ENCODE data around the gene CDK9.

CDK9 gene

GRCh38 chr9:127762111-127762676, 23.6 kb upstream of the CDK9 start:
- peak in 1 of 2 donors; percentile 61 for DNase-seq

DNA sequence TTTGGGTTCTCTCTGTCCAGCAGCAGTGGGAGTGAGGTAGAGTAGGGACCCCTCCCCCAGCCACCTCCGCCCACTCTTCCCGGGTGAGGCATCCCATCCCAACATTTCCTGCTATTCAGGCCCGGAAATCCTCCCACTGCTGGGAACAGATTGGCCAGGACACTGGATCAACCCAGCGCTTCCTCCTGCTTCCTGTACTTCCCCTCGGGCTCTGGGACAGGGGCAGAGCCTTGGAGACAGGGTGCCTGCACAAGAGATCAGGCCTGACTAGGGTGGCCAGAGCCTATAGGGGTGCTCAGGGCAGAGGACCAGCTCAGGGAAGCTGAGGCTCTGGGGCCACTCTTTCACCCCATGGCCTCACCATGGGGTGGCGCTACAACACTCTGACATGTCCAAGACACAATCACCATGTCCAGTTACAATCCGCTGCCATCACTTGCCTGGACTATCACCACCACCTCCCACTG, 21.9 kb upstream of the CDK9 start:
- peak; percentile 69 to 71 for DNase-seq

DNA sequence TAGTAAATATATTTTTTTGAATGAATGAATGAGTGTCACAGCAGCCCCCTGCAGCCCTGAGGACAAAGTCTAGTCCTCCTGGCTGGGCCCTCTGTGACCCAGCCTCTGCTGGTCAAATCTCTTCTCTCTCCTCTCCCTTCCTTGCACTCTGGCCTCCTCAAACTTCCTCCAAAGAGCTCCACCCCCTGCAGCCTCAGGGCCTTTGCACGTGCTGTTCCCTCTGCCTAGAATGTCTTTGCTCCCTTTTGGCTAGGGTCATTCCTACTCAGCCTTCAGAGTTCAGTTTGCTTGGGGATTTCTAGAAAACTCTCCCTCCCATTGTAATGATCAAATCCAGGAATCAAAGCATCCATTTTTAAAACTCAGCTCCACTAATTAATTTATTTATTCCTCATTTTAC, 20.4 kb upstream of the CDK9 start:
- DNase-seq: no peak

GRCh38 chr9:127767410-127767809, 18.4 kb upstream of the CDK9 start:
- DNase-seq: no peak

DNA sequence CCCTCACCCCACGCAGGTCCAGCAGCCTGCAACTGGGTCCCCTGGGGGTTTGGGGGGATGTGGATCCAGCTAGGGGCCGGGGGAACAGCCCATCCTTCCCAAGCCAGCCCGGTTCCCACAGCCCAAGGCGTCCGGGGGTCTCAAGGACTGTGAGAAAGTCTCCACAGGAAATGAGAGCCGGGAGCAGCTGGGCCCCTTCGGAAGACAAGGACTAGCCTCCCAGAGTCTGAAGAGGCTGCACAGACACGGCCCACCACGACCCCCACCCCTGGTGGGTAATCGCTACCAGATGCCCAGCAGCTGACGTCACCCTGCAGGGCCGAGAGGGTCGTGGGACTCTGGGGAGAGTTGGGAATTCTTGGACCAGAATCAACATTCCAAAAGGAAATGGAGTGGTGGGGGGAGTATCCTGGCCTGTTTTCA, 17.9 kb upstream of the CDK9 start:
- DNase-seq: no peak

DNA sequence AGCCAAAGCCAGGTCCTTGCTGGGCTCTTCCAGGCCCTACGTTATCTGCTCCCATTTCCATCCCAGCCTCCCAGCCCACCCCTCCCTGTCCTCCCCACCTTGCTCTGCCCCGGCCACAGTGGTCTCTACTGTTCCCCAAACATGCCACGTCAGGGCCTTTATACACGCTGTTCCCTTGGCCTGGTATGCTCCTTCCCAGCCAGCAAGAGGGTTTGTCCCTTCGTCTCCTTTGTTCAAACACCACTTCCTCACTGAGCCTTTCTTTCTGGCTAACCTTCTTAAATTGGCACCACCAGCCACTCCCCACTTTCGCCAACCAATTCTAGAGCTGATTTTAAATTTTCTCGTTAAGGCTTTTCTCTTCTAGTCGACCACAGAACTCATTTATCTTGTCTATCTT, 17.1 kb upstream of the CDK9 start:
- DNase-seq: no peak

DNA sequence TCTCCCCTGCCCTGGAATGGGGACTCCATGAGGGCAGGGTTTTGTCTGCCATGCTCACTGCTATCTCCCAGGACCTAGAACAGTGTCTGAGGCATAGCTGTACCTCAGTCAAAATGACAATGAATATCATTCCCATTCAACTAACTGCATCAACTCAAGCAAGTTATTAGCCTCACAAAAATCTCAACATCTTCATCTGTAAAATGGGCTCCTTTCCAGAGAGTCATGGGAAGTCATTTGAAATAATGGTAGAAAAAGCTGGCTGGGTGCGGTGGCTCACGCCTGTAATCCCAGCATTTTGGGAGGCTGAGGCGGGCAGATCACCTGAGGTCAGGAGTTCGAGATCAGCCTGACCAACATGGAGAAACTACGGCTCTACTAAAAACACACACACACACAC, 16.7 kb upstream of the CDK9 start:
- DNase-seq: no peak

- DNase-seq: no peak
These were observed 15.8 kb upstream of the CDK9 start for GRCh38 chr9:127769929-127770582.

DNA sequence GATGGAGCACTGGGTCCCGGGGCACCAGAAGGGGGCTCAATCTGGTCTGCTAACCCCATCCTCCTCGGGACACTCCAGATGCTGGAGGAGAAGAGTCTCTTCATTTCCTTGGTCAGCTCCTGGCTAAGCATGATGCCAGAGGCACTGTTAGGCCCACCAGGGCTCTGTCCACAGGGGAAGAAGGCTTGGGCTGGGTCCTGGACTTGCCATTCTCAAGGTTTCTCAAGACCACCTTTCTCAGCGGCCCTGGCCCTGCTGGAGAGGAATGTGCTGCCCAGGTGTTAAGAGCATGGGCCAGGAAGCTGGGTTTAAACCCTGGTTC, 15.3 kb upstream of the CDK9 start:
- DNase-seq: no peak

- peak; percentile 98 for DNase-seq
These were observed 14.8 kb upstream of the CDK9 start for GRCh38 chr9:127770905-127771569.

GRCh38 chr9:127771570-127772189, 14.2 kb upstream of the CDK9 start:
- DNase-seq: no peak

- no peak for DNase-seq
These were observed 13.2 kb upstream of the CDK9 start for GRCh38 chr9:127772603-127773002.

- peak; percentile 50 for DNase-seq
These were observed 12.6 kb upstream of the CDK9 start for GRCh38 chr9:127773272-127773671.

- DNase-seq: no peak
These were observed 11.9 kb upstream of the CDK9 start for GRCh38 chr9:127773981-127774380.

DNA sequence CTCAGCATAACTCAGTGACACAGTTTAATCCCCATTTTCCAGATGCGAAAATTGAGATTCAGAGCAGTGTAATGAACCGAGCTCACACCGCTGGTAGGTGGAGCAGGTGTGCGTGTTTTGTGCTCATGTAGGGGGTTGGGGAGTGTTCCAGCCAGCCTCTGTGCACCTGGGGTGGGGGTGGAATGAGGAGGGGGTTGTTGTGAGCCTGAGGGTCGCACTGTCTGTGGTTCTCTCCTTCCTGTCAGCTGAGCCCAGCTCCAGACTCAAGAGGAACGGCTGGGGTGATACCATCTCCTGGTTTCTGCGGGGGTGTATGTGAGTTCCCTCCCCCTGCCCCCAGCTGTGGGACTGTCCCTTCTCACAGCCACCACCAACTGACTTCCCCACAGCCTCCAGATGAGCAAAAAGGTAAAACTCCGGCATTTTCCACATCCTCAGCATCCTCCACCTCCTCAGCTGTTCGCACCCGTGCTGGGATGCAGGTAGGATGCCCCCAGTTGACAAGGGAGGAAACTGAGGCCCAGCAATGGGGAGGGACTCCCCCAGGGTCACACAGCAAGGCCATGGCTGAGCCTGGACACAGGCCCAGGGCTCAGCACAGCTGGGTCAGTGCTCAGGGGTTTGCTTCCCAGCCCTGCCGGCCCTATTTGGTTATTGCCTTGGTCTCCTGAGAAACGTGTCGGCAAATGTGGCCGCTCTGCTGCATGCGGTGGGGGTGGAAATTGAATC, 9.5 kb upstream of the CDK9 start:
- peak; percentile 77 to 85 for DNase-seq

GRCh38 chr9:127776924-127777289, 8.9 kb upstream of the CDK9 start:
- no peak for DNase-seq

DNA sequence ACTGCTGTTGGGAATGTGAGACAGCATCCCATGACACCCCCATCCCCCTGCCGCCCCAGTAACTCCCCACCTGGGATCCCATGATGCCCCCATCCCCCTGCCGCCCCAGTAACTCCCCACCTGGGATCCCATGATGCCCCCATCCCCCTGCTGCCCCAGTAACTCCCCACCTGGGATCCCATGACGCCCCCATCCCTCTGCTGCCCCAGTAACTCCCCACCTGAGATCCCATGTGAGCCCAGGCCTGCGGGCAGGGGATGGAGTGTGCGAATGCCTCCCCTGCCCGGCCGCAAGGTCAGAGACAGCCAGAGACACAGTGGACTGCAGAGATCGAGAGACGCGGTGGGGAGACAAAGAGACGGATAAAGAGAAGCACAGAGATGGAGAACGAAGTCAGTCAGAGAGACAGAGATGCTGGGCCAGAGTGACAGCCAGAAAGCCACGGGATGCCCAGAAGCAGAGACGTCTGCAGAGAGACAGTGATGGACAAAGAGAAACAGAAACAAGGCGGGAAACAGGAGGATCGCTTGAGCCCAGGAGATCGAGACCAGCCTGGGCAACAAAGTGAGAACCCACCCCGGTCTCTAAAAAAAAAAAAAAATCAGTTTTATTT, 8.4 kb upstream of the CDK9 start:
- no peak for DNase-seq

DNA sequence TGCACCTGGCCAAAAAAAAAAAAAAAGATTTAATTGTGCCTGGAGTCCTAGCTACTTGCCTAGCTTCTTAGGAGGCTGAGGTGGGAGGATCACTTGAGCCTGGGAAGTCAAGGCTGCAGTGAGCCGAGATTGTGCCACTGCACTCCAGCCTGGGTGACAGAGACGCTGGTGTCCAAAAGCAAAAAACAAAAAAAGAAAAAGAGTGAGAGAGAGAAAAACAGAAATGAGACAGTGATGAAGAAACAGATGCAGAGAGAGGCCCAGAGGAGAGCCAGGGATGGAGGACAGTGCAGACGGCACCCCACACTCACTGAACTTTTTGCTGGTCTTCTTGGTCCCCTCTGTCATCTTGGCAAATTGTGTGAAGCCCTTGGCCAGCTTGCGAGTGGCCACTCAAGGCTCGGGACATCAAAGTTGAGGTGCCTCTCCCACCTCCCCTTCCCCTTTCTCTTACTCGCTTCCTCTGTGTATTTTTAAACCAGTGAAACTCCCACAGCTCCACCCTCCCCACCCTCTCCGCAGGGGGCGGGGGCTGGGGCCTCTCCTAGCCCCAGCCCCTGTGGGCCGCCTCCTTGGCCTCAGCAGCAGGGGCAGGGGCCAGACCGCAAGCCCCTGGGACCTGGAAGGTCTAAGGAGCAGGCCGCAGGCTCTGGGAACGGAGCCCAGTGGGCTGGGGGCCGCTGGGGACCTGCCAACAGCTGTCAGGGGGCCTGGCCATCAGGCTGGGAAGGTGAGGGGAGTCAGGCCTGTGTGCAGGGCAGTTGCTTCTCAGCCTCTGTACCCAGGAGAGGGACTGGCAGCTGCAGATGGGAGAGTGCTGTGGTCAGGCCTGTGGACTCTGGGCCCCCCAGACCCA, 7.3 kb upstream of the CDK9 start, which contains the start of gene SH2D3C:
Gene SH2D3C (minus strand): TSS at position 387 of the 856 bp plus-strand sequence. CDS start 39 bp downstream, at position 348.
- DNase-seq: peak; percentile 29 to 45

GRCh38 chr9:127779136-127779981, 6.5 kb upstream of the CDK9 start:
- peak; percentile 79 to 92 for DNase-seq

- no peak for DNase-seq
These were observed 5.5 kb upstream of the CDK9 start for GRCh38 chr9:127780126-127780885.
